Kidney (tissue), 14 donors: ENCODE data around the gene CDYL. TPM values are rescaled to one million over a fixed set of nuclear protein-coding genes. Genes with fewer than 3 reads are reported as not detected.
"Not testable (repeated sequence)": the region's sequence is repeated elsewhere in the genome, so short reads cannot be mapped to it uniquely, and the experiment has no call there.

ENCODE experiments used
- DNase-seq, 5 donors: peaks; one replicate each; pipeline ENCODE4 v3.0.0-alpha.2; 2013 to 2020
- FAIRE-seq: peaks from 2 replicates; lab custom pipeline; 2012; peaks lifted over from hg19 to GRCh38; lab: Jason Lieb, UNC
- H3K27ac ChIP-seq, 2 donors: one replicate each; pipeline ENCODE4 v1.7.0; 2013; ENCODE audit warnings: low read depth in 2 of 2, low read length in 2 of 2, inconsistent platforms in 1 of 2
- H3K27me3 ChIP-seq: one replicate; pipeline ENCODE4 v1.7.1; 2013; ENCODE audit warnings: low read length, inconsistent platforms; ENCODE audit not compliant: control insufficient read depth, insufficient read depth
- H3K36me3 ChIP-seq, 3 donors: one replicate each; pipeline versions ENCODE4 v1.7.0 to v1.7.1; 2013; ENCODE audit warnings: low read length in 3 of 3, control low read depth in 1 of 3, inconsistent platforms in 1 of 3; ENCODE audit not compliant: insufficient read depth in 3 of 3, control insufficient read depth in 2 of 3
- H3K4me1 ChIP-seq, 3 donors: one replicate each; pipeline versions ENCODE4 v1.7.0 to v1.7.1; 2013; ENCODE audit warnings: low read length in 3 of 3, inconsistent platforms in 1 of 3, low read depth in 1 of 3; ENCODE audit not compliant: control insufficient read depth in 2 of 3, insufficient read depth in 2 of 3
- H3K4me3 ChIP-seq, 3 donors: one replicate each; pipeline versions ENCODE4 v1.7.0 to v1.8.1; 2013; ENCODE audit warnings: low read length in 3 of 3, control low read depth in 1 of 3, inconsistent platforms in 1 of 3
- H3K9ac ChIP-seq, 3 donors: one replicate each; pipeline versions ENCODE4 v1.7.0 to v1.7.1; 2013; ENCODE audit warnings: low read length in 3 of 3, control low read depth in 1 of 3, inconsistent platforms in 1 of 3
- H3K9me3 ChIP-seq, 3 donors: one replicate each; pipeline versions ENCODE4 v1.7.0 to v1.7.1; 2013; ENCODE audit warnings: low read length in 3 of 3, control low read depth in 1 of 3, inconsistent platforms in 1 of 3; ENCODE audit not compliant: control insufficient read depth in 2 of 3, insufficient read depth in 1 of 3
- intact Hi-C: fragments of 100-400 bp; cut with DNase I; formaldehyde crosslinking; loops from one replicate; pipeline ENCODE4 v1.11.1; 2022
- polyA plus RNA-seq: library from polyadenylated mRNA; stranded (reverse); fragments of 350-450 nt; fragmentation: Illumina TruSeq; extraction: RNeasy Lipid Tissue Mini Kit (QIAGEN cat#74804); gene quantifications from one replicate; pipeline ENCODE4 v1.2.3, GENCODE V29; 2014; ENCODE audit warnings: low read depth, low replicate concordance; ENCODE audit not compliant: insufficient read depth
- total RNA-seq: library from RNA; stranded (reverse); fragmentation: NEBNext Ultra II Directional; extraction: Animal tissue kit (Norgen Biotek cat#: 25700); gene quantifications from one replicate; pipeline ENCODE4 v1.2.1, GENCODE V29; 2021
- TF ChIP-seq, protein P1 (sequence below): IDR thresholded peaks from 3 replicates; pipeline ENCODE4 v1.5.1; 2012; ENCODE audit warnings: mild to moderate bottlenecking, moderate library complexity, borderline replicate concordance; ENCODE audit not compliant: insufficient read depth; ENCODE audit errors: extremely low read depth
- donor health status: control.
- donor health status: control.
- donor health status: control.
- donor health status: control.
- donor health status: control.
- donor health status: DM: yes; HTN: yes; CAD: no.
- donor health status: Normal renal cell carcinoma (clear cell type).

CDYL gene
- total and polyA plus RNA-seq, 2 donors from 2014 or later, result 7.4 to 46.8 TPM

DNA sequence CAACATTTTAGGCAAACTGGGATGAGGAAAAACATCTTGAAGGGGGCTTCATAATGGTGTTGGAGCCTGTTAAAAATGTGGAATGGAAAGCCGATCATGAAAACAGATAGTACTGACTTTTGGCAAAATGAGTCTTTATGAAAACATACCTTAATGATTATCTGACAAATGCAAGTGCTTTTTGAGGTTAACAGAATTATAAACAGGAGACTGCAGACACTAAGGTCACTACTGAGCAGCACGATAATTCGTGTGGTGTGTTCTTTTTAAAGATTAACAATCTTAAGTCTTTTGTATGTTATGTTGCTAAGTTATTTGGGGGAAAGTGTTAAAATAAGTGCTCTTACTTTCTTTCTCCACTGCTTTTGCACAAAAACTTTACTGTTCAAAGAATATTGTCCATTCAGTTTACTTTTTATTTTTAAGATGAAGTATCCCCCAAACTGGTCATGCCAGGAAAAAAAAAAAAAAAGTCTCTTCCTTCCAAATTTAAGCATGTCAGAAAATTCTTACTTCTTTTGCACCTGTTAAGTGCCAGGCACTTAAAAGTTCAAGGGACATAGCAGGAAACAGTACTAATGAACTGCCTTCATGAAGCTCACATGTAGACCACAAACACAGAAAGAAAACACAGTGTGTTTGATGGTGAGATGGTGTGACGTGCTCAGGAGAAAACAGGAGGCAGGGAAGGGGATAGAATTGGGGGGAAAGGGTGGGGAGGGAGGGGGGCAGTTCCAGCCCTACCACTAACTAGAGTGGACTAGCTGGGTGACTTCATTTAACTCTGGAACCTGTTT, 73.2 kb downstream of the CDYL start:
- H3K9me3 ChIP-seq, result no peaks in the 10 kb centered on the region
- no peaks in the 10 kb centered on the region for H3K27me3 ChIP-seq
- no peaks in the 10 kb centered on the region for H3K36me3 ChIP-seq
- no peak for DNase-seq
- intact Hi-C loops, result no loop called here
- peaks cover 0 to 10% (median 4%) of the 10 kb centered on the region in 3 donors for H3K4me1 ChIP-seq
- no peak overlapping the region for H3K4me3 ChIP-seq
- no peak overlapping the region for H3K9ac ChIP-seq
- TF ChIP-seq, protein P1, sequence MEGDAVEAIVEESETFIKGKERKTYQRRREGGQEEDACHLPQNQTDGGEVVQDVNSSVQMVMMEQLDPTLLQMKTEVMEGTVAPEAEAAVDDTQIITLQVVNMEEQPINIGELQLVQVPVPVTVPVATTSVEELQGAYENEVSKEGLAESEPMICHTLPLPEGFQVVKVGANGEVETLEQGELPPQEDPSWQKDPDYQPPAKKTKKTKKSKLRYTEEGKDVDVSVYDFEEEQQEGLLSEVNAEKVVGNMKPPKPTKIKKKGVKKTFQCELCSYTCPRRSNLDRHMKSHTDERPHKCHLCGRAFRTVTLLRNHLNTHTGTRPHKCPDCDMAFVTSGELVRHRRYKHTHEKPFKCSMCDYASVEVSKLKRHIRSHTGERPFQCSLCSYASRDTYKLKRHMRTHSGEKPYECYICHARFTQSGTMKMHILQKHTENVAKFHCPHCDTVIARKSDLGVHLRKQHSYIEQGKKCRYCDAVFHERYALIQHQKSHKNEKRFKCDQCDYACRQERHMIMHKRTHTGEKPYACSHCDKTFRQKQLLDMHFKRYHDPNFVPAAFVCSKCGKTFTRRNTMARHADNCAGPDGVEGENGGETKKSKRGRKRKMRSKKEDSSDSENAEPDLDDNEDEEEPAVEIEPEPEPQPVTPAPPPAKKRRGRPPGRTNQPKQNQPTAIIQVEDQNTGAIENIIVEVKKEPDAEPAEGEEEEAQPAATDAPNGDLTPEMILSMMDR, result no peak
- no peak for FAIRE-seq
- no peak overlapping the region for H3K27ac ChIP-seq

DNA sequence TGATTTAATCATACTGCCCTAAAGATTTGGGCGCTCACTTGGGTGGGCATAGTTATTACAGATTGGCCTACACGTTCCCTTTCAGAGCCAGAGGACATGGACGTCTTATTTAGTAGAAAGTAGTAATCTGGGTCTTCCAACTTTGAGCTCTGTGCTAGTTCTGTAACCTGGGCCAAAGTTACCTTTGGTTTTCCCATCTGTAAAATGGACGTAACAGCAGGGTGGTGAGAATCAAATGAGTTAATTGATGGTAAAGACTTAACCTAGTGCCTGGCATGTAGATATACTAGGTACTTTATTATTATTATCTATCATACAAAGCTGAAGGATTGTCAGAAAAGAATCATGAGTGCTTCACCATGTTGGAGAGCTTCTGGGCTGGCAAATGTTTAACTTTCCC, 74.8 kb downstream of the CDYL start:
- Histone ChIP-seq H3K9ac (no peak overlapping the region), H3K4me1 (peaks cover 0 to 10% (median 4%) of the 10 kb centered on the region in 3 donors), H3K27me3 (no peaks in the 10 kb centered on the region), H3K9me3 (no peaks in the 10 kb centered on the region), H3K36me3 (no peaks in the 10 kb centered on the region), H3K4me3 (no peak overlapping the region), H3K27ac (no peak overlapping the region)
- TF ChIP-seq, protein P1, result no peak
- DNase-seq (no peak), FAIRE-seq (no peak)
- intact Hi-C loops, result no loop called here

- H3K27me3 ChIP-seq, intact Hi-C loops, H3K9ac ChIP-seq, H3K9me3 ChIP-seq, H3K4me3 ChIP-seq, H3K27ac ChIP-seq, DNase-seq, FAIRE-seq, H3K36me3 ChIP-seq: not testable (repeated sequence)
- H3K4me1 ChIP-seq, result peaks cover 0 to 10% (median 4%) of the 10 kb centered on the region in 3 donors
Measured at GRCh38 chr6:4852186-4852585, 76.0 kb downstream of the CDYL start.

GRCh38 chr6:4852938-4853337, 76.7 kb downstream of the CDYL start:
- FAIRE-seq, result no peak
- H3K9ac ChIP-seq, result no peak overlapping the region
- TF ChIP-seq, protein P1, result no peak
- H3K36me3 ChIP-seq, result no peaks in the 10 kb centered on the region
- H3K9me3 ChIP-seq, result no peaks in the 10 kb centered on the region
- H3K4me3 ChIP-seq, result no peak overlapping the region
- H3K4me1 ChIP-seq, result peaks cover 0 to 10% (median 4%) of the 10 kb centered on the region in 3 donors
- intact Hi-C loops, result no loop called here
- DNase-seq, result no peak
- no peaks in the 10 kb centered on the region for H3K27me3 ChIP-seq
- no peak overlapping the region for H3K27ac ChIP-seq
